Hepatocyte (in vitro differentiated cells): ENCODE data around the gene CX3CL1.

ENCODE experiments used
- EZH2phosphoT487 ChIP-seq: fragments of 200-600 bp; sonication (generic); IDR thresholded peaks from one replicate; pipeline ENCODE4 v1.6.1; 2018; ENCODE audit warnings: antibody characterized with exemption, mild to moderate bottlenecking, low read depth, moderate library complexity; ENCODE audit not compliant: unreplicated experiment, severe bottlenecking
- TF ChIP-seq, protein P1 (sequence below): fragments of 200-600 bp; sonication (generic); IDR thresholded peaks from 2 replicates; pipeline ENCODE4 v1.5.1; 2016; ENCODE audit warnings: antibody characterized with exemption, mild to moderate bottlenecking; ENCODE audit not compliant: poor library complexity

DNA sequence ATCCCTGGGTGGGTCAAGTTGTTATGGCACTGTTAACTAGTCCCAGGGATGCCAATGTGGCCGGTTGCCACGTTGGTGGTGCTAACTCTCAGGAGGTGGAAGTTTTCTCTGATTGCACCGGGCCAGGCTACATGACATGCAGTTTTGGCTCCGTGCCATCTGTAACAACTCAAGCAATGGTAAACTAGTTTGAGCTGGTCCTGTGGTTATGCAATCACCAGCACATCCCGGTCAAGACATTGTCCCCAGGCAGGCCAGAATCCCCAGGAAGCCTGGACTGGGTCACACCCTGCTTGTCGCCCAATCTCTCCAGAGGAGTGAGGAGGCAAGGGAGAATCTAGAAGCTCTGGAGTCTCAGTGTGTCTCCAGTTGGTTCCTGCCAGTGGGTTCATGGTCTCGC, 22.2 kb downstream of the CX3CL1 start:
- TF ChIP-seq, protein P1, sequence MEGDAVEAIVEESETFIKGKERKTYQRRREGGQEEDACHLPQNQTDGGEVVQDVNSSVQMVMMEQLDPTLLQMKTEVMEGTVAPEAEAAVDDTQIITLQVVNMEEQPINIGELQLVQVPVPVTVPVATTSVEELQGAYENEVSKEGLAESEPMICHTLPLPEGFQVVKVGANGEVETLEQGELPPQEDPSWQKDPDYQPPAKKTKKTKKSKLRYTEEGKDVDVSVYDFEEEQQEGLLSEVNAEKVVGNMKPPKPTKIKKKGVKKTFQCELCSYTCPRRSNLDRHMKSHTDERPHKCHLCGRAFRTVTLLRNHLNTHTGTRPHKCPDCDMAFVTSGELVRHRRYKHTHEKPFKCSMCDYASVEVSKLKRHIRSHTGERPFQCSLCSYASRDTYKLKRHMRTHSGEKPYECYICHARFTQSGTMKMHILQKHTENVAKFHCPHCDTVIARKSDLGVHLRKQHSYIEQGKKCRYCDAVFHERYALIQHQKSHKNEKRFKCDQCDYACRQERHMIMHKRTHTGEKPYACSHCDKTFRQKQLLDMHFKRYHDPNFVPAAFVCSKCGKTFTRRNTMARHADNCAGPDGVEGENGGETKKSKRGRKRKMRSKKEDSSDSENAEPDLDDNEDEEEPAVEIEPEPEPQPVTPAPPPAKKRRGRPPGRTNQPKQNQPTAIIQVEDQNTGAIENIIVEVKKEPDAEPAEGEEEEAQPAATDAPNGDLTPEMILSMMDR = no peak
- no peak for TF ChIP-seq EZH2phosphoT487
